ENCODE results near the gene DNAJB2. TPM values are rescaled to one million over a fixed set of nuclear protein-coding genes. Genes with fewer than 3 reads are reported as not detected.

Gene DNAJB2
- total RNA-seq, 2 experiments from 2014 or later = 43.5 to 51.1 TPM

DNA sequence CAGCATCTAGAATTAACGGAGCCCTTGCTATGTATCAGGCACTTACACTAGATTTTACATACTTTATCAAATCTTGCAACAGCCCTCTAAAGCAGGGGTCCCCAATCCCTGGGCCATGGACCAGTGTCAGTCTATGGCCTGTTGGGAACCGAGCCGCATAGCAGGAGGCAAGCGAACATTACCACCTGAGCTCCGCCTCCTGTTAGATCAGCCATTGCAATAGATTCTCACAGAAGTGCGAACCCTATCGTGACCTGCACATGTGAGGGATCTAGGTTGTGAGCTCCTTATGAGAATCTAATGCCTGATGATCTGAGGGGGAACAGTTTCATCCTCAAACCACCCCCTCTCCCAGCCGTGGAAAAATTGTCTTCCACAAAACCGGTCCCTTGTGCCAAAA lies 13.4 kb downstream of the DNAJB2 start:
- peaks cover 25% of the 10 kb centered on the region for H3K4me1 Mint-ChIP-seq (ENCODE audit: low read depth)
- no peak for DNase-seq
- H3K9me3 Mint-ChIP-seq (ENCODE audit: insufficient read depth) = no peaks in the 10 kb centered on the region
- no peak for ATAC-seq
- no peaks in the 10 kb centered on the region for H3K36me3 Mint-ChIP-seq (ENCODE audit: low read depth)
- POLR2A ChIA-PET = interaction anchor here (4.1 kb wide), 1 partner anchor 39 kb away, joined by 29 read pairs; the partner anchor contains the start of genes TUBA4A and TUBA4B
- peaks cover 3% of the 10 kb centered on the region for H3K27me3 Mint-ChIP-seq (ENCODE audit: low read depth)
- H3K27ac Mint-ChIP-seq = no peak overlapping the region
- H3K4me3 Mint-ChIP-seq = no peak overlapping the region
- CTCF ChIA-PET = interaction anchor here (1.3 to 6.1 kb wide), 6 partner anchors 8 to 134 kb away, joined by 3 to 239 read pairs (median 4); partner anchors contain the start of genes DNAJB2, GLB1L, NHEJ1 and STK16

DNA sequence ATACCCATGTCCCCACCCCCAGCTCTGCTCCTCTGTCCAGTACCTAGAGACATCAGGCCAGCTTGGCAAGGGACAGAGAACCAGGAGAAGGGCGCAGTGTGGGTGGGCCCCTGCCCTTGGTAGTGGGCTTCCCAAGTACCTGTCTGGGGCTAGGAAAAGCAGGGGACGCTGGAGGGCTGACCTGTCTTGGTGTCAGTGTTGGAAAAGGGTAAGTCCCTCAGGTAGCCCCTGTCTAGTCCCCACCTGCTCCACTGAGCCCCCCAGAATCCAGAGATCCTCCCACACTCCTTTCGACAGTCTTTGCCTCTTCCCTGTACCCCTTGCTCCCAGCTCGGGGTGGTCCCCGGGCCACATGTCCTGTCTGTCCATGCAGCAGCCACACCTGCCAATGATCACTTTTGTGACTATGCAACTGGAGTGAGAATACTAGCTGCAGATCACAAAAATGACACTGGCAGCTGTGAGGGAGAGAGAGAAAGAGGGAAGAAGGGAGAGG lies 14.6 kb downstream of the DNAJB2 start:
- DNase-seq = no peak
- Mint-ChIP-seq H3K27ac (no peak overlapping the region), H3K9me3 (ENCODE audit: insufficient read depth) (no peaks in the 10 kb centered on the region), H3K4me3 (no peak overlapping the region), H3K4me1 (ENCODE audit: low read depth) (peaks cover 30% of the 10 kb centered on the region), H3K27me3 (ENCODE audit: low read depth) (peaks cover 3% of the 10 kb centered on the region), H3K36me3 (ENCODE audit: low read depth) (no peaks in the 10 kb centered on the region)
- ChIA-PET CTCF (interaction anchor here (0.7 to 6.1 kb wide), 11 partner anchors 13 to 135 kb away, joined by 3 to 239 read pairs (median 10); partner anchors contain the start of genes ANKZF1, ATG9A, DNAJB2 and NHEJ1), POLR2A (interaction anchor here (0.6 to 4.1 kb wide), 4 partner anchors 13 to 819 kb away, joined by 3 to 29 read pairs (median 5); partner anchors contain the start of genes DNAJB2, TUBA4A and TUBA4B)
- no peak for ATAC-seq

DNA sequence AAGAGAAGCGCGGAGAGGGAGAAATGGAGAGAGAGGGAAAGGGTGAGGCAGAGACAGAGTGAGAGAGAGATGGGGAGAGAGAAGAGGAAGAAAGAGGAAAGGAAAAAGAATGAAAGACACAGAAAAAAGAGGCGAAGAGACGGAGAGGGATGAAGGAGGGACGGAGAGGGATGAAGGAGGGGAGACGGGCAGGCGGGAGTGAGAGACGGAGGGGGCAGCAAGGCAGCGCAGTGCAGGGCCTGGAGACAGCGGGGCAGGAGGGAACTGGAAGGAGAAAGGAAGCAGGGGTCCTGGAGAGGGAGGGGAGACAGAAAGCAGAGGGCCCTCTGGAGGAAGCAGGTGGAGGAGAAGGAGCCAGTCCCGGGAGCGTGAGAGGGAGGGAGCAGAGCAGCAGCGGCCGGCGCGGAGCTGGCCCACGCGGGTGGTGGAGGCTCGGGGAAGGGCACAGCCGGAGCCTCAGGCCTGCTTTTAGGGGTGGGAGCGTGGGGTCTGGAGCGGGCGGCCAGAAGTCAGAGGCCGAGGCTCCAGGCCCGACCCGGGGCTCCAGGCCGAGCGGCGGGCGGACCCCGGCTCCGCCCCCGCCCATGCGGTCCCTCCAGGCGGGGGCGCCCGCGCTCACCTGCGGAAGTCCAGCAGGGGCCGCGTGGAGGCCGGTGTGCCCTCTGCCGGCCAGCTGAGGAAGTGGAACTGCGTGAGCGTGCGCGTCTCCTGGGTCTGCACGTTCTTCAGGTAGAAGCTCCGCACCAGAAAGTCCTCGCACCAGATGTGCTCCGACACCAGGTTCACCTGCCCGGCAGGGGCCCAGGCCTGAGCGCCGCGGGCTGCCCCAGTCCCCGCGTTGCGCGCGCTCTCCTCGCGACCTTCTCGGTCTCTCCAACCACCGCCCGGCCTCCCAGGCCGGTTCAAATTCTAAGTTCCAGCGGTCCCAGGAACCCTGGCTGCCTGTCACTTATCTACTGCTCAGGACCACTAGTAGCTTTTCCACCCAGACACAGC lies 15.5 kb downstream of the DNAJB2 start:
- Mint-ChIP-seq H3K27me3 (ENCODE audit: low read depth) (peaks cover 6% of the 10 kb centered on the region), H3K9me3 (ENCODE audit: insufficient read depth) (no peaks in the 10 kb centered on the region), H3K36me3 (ENCODE audit: low read depth) (no peaks in the 10 kb centered on the region), H3K4me3 (peak overlapping the region; percentile 51), H3K4me1 (ENCODE audit: low read depth) (peaks cover 34% of the 10 kb centered on the region), H3K27ac (peak overlapping the region; percentile 66)
- DNase-seq (peak; percentile 91), ATAC-seq (peak; percentile 89)
- CTCF ChIA-PET = interaction anchor here (0.6 to 6.1 kb wide), 78 partner anchors 10 to 1008 kb away, joined by 3 to 239 read pairs (median 5); partner anchors contain the start of genes ABCB6, ANKZF1, ATG9A and CFAP65
- POLR2A ChIA-PET = interaction anchor here (1.1 to 4.1 kb wide), 8 partner anchors 9 to 118 kb away, joined by 3 to 29 read pairs (median 6); partner anchors contain the start of genes ANKZF1, ATG9A, CNPPD1 and DNAJB2

DNA sequence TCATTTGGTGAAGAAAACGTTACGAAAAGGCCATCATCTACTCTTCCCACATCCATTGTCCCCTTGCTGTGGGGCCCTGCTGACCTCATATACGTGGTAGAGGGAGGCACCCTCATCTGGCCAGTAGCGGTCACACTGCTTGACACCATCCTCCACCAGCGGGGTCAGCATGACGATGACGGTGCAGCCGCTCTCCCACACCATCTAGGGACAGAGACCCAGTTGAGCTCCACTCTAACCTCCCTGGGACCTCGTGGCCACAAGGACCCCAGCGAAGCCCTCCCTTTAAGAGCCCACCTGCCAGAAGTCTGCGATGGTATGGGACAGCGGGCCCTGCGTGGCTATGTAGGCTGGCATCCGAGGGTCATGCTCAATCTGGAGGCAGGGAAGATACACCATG lies 17.0 kb downstream of the DNAJB2 start:
- ChIA-PET CTCF (interaction anchor here (1.4 to 6.1 kb wide), 17 partner anchors 8 to 237 kb away, joined by 3 to 239 read pairs (median 17); partner anchors contain the start of genes ABCB6, ANKZF1, ATG9A and DNAJB2), POLR2A (interaction anchor here (1.8 to 4.1 kb wide), 2 partner anchors 42 to 48 kb away, joined by 7 to 29 read pairs; partner anchors contain the start of genes TUBA4A and TUBA4B)
- Mint-ChIP-seq H3K36me3 (ENCODE audit: low read depth) (no peaks in the 10 kb centered on the region), H3K27me3 (ENCODE audit: low read depth) (peaks cover 10% of the 10 kb centered on the region), H3K4me1 (ENCODE audit: low read depth) (peaks cover 34% of the 10 kb centered on the region), H3K27ac (no peak overlapping the region), H3K9me3 (ENCODE audit: insufficient read depth) (no peaks in the 10 kb centered on the region), H3K4me3 (no peak overlapping the region)
- no peak for DNase-seq
- no peak for ATAC-seq

DNA sequence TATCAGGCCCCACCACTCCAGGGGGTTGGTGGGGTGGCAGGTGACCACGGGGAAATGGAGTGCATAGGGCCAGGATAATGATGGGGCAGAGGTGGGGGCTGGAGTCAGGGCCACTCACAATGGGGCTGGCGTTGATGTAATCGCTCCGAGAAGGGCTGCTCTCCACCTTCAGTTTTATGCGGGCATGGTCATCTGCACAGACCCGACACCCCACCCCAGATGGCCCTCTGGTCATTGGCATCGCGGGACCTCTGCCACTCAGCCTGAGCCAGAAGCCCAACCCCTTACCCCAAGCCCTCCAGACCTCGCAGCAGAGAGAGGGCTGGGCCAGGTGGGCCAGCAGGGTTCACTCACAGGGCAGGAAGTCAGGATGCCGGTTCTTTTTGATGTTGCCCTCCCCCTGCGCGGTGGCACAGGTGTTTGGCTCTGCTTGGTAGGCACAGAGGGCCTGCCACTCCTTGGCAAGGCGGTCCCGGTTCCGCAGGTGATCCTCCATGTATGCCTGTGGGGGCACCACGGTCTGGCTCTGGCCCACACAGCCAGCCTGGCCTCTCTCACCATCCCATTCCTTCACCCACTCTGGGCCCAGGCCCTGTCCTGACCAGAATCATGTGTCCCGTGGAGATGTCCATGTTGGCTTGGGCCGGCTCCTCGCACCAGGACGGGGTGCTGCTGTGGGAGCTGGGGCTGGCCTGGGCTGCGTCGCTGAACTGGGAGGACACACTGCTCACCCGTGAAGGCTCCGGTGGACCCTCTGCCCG lies 17.6 kb downstream of the DNAJB2 start:
- peaks cover 34% of the 10 kb centered on the region for H3K4me1 Mint-ChIP-seq (ENCODE audit: low read depth)
- H3K27ac Mint-ChIP-seq = no peak overlapping the region
- no peaks in the 10 kb centered on the region for H3K36me3 Mint-ChIP-seq (ENCODE audit: low read depth)
- DNase-seq = no peak
- H3K27me3 Mint-ChIP-seq (ENCODE audit: low read depth) = peaks cover 17% of the 10 kb centered on the region
- no peaks in the 10 kb centered on the region for H3K9me3 Mint-ChIP-seq (ENCODE audit: insufficient read depth)
- ChIA-PET POLR2A (interaction anchor here (4.1 kb wide), 1 partner anchor 43 kb away, joined by 29 read pairs; the partner anchor contains the start of genes TUBA4A and TUBA4B), CTCF (interaction anchor here (1.0 to 5.5 kb wide), 7 partner anchors 13 to 138 kb away, joined by 4 to 93 read pairs (median 4); partner anchors contain the start of genes DNAJB2 and NHEJ1)
- no peak overlapping the region for H3K4me3 Mint-ChIP-seq
- no peak for ATAC-seq

DNA sequence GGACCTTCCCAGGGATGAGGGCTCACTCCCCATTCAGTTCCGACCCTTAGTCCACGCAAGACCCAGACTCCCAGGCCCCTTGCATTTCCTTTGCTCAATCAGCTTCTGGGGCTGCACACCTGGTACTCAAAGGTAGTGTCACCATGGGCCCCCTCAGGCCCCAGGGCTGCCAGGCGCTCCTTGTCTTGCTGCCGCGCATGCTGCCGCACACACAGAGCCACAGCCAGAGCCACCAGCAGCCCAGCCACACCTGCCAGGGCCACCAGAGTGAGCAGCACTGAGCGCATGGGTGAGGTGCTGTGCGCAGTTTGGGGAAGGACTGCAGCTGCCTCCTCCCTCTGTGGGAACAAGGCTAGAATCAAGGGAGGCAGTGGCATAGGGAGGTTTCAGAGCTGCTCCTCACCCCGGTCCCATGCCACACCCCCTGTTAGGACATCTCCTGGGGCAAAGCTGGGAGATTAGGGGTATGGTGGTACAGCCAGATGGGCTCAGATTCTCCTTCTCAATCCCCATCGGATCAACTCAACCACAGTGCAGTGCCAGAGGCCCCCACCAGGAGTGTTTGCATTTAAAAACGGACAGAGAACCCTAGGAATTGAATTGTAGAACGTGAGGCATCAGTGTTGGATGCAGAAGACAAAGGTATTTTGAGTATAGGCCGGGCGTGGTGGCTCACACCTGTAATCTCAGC lies 18.7 kb downstream of the DNAJB2 start:
- ATAC-seq (no peak), DNase-seq (no peak)
- Mint-ChIP-seq H3K27ac (no peak overlapping the region), H3K9me3 (ENCODE audit: insufficient read depth) (no peaks in the 10 kb centered on the region), H3K27me3 (ENCODE audit: low read depth) (peaks cover 21% of the 10 kb centered on the region), H3K4me1 (ENCODE audit: low read depth) (peaks cover 34% of the 10 kb centered on the region), H3K36me3 (ENCODE audit: low read depth) (no peaks in the 10 kb centered on the region), H3K4me3 (no peak overlapping the region)
- ChIA-PET POLR2A (no interaction called here), CTCF (interaction anchor here (1.0 to 5.1 kb wide), 11 partner anchors 12 to 139 kb away, joined by 3 to 42 read pairs (median 4); partner anchors contain the start of genes ANKZF1, ATG9A, DNAJB2 and NHEJ1)

DNA sequence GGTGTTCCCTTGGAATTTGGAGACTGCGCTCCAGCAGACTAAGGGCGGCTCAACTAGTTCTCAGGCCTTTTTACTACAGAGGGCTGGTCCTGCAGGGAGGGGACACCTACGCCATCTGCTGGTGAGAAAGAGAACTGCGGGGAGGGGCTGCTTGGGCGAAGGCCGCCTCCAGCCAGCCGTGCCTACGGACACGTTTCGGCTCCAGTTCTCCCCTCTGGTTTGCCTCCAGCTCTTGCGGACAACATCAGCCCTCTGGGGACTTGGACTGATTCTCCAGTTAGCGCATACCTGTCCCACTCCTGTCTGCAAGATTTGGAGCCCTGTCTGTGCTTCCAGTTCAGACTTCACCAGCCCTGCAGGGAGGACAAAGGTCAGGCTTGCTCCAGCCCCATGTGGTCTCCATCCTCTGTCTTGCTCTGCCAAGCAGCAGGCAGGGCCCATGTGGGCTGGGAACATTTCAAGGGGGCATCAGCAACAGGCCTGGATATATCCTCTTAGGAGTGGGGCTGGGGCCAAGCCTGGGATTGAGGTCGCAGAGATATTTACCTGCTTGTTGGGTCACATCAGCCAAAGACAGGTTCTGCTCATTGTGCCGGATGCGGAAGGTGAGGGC lies 19.7 kb downstream of the DNAJB2 start:
- ATAC-seq = peak; percentile 61
- CTCF ChIA-PET = interaction anchor here (0.7 to 5.1 kb wide), 14 partner anchors 12 to 269 kb away, joined by 3 to 42 read pairs (median 4); partner anchors contain the start of genes DNAJB2, NHEJ1, SLC23A3 and TUBA4A
- Mint-ChIP-seq H3K4me1 (ENCODE audit: low read depth) (peaks cover 31% of the 10 kb centered on the region), H3K4me3 (peak overlapping the region; percentile 7), H3K27me3 (ENCODE audit: low read depth) (peaks cover 26% of the 10 kb centered on the region), H3K36me3 (ENCODE audit: low read depth) (no peaks in the 10 kb centered on the region), H3K27ac (no peak overlapping the region), H3K9me3 (ENCODE audit: insufficient read depth) (no peaks in the 10 kb centered on the region)
- DNase-seq = peak; percentile 90
- POLR2A ChIA-PET = interaction anchor here (1.8 kb wide), 1 partner anchor 19 kb away, joined by 7 read pairs; the partner anchor contains the start of gene DNAJB2

DNA sequence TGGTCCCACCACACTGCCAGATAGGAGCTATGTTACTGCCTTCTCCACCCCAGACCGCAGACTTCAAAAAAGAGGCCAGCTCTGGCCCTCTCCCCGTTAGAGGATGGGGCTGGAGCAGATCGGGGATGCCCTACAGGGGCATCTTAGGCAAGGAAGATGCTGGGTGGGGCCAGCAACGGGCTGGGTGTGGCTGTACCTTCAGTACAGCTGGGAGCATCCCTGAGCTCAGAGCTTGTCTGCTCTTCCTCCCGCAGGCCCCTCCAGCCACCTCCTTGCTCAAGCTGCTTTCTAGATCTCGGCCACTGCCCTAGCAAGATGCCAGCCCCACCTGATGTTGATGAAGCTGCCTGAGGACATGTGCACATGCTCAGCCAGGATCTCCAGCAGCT lies 20.2 kb downstream of the DNAJB2 start:
- Mint-ChIP-seq H3K4me3 (no peak overlapping the region), H3K36me3 (ENCODE audit: low read depth) (no peaks in the 10 kb centered on the region), H3K4me1 (ENCODE audit: low read depth) (peaks cover 26% of the 10 kb centered on the region), H3K27me3 (ENCODE audit: low read depth) (peaks cover 29% of the 10 kb centered on the region), H3K9me3 (ENCODE audit: insufficient read depth) (no peaks in the 10 kb centered on the region), H3K27ac (no peak overlapping the region)
- ChIA-PET POLR2A (interaction anchor here (1.8 kb wide), 1 partner anchor 20 kb away, joined by 7 read pairs; the partner anchor contains the start of gene DNAJB2), CTCF (interaction anchor here (0.7 to 5.1 kb wide), 13 partner anchors 12 to 270 kb away, joined by 3 to 42 read pairs (median 4); partner anchors contain the start of genes DNAJB2, NHEJ1, SLC23A3 and TUBA4A)
- no peak for ATAC-seq
- DNase-seq = no peak

DNA sequence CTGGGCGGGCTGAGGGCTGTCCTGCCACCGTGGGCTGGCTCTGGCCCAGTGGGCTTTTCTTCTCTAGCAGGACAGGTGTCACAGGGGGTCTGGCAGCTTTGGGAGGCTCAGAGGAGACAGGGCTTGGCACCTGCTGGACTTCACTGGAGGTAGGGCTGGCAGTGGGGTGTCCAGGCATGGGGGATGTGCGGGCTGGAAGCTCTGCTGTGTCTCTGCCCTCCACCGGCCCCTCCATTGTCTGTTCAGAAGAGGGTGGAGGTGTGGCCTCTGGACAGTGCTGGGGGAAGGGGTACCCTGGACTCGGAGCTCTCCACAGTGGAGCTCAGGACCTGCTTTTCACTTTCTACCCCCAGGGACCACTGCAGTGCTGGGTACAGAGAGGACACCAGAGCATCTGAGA lies 20.9 kb downstream of the DNAJB2 start:
- Mint-ChIP-seq H3K27me3 (ENCODE audit: low read depth) (peaks cover 35% of the 10 kb centered on the region), H3K4me3 (no peak overlapping the region), H3K36me3 (ENCODE audit: low read depth) (no peaks in the 10 kb centered on the region), H3K9me3 (ENCODE audit: insufficient read depth) (no peaks in the 10 kb centered on the region), H3K4me1 (ENCODE audit: low read depth) (peaks cover 22% of the 10 kb centered on the region), H3K27ac (no peak overlapping the region)
- no peak for ATAC-seq
- ChIA-PET CTCF (interaction anchor here (1.2 to 5.1 kb wide), 11 partner anchors 8 to 145 kb away, joined by 3 to 42 read pairs (median 5); partner anchors contain the start of genes DNAJB2, NHEJ1 and SLC23A3), POLR2A (interaction anchor here (1.8 kb wide), 1 partner anchor 20 kb away, joined by 7 read pairs; the partner anchor contains the start of gene DNAJB2)
- no peak for DNase-seq

Measured in activated CD8-positive, alpha-beta T cell treated with anti-CD3 and anti-CD28 coated beads, Interleukin-2, amount 10 ng/mL, durations not matched to agents 7 days and 5 days (primary cell).